Upper lobe of left lung (tissue), 6 donors: Measurements from ENCODE around the gene SPATA6L. TPM values are rescaled to one million over a fixed set of nuclear protein-coding genes. Genes with fewer than 3 reads are reported as not detected.
A peak's percentile ranks its signal among the peaks of the same experiment; 100 is the strongest.

Experiments used
- ATAC-seq, 2 donors: fragments of 200-7000 bp; cut with Tn5 transposase; one replicate each; pipeline ENCODE4 v1.9.1; 2022; ENCODE audit warnings: mild to moderate bottlenecking in 2 of 2, moderate library complexity in 2 of 2; ENCODE audit not compliant: low FRiP score in 2 of 2
- DNase-seq, 2 donors: peaks; one replicate each; pipeline ENCODE4 v3.0.0-alpha.2; 2019 to 2020
- H3K27ac ChIP-seq, 4 donors: fragments of 200-600 bp; sonication (generic); one replicate each; pipeline ENCODE4 v1.5.1; 2016 to 2019
- H3K27me3 ChIP-seq, 4 donors: fragments of 200-600 bp; sonication (generic); one replicate each; pipeline ENCODE4 v1.5.1; 2017 to 2019
- H3K36me3 ChIP-seq, 4 donors: fragments of 200-600 bp; sonication (generic); one replicate each; pipeline ENCODE4 v1.5.1; 2016 to 2019
- H3K4me1 ChIP-seq, 4 donors: fragments of 200-600 bp; sonication (generic); one replicate each; pipeline ENCODE4 v1.5.1; 2018 to 2019
- H3K4me3 ChIP-seq, 4 donors: fragments of 200-600 bp; sonication (generic); one replicate each; pipeline ENCODE4 v1.5.1; 2017 to 2019; ENCODE audit warnings: mild to moderate bottlenecking in 2 of 4, moderate library complexity in 1 of 4
- H3K9me3 ChIP-seq, 4 donors: fragments of 200-600 bp; sonication (generic); one replicate each; pipeline ENCODE4 v1.5.1; 2018 to 2019
- EP300 ChIP-seq, 4 donors: sonication (generic); formaldehyde crosslinking; IDR thresholded peaks; one replicate each; pipeline ENCODE4 v1.5.1; 2017; ENCODE audit warnings: antibody characterized with exemption in 4 of 4, control low read depth in 2 of 4
- POLR2A ChIP-seq, 4 donors: fragments of 450-650 bp; IDR thresholded peaks; one replicate each; pipeline ENCODE4 v1.5.1; 2016 to 2017; ENCODE audit warnings: antibody characterized with exemption in 4 of 4, mild to moderate bottlenecking in 2 of 4
- POLR2AphosphoS5 ChIP-seq, 2 donors: sonication (generic); formaldehyde crosslinking; IDR thresholded peaks; one replicate each; pipeline ENCODE4 v1.5.1; 2017; ENCODE audit warnings: antibody characterized with exemption in 2 of 2
- WGBS, 2 donors: methylation state at CpG; one replicate each; pipeline ENCODE4 v1.1.5; 2017 to 2018; 5-methylcytosine and 5-hydroxymethylcytosine counted together
- total RNA-seq, 6 donors: library from RNA; depleted of rRNA in 4 of 6; stranded (reverse); fragments of >200 nt in 4 of 6; gene quantifications; one replicate each; pipeline versions ENCODE4 v1.1.0 to v1.2.1, GENCODE V29; 2016 to 2021
- TF ChIP-seq, protein P1 (sequence below), 6 experiments: fragments of 450-650 bp in 4 of 6; fragments of 200-600 bp in 2 of 6; sonication (generic) in 2 of 6; IDR thresholded peaks; one replicate each; pipeline ENCODE4 v1.5.1; 2016 to 2019; ENCODE audit warnings: antibody characterized with exemption in 6 of 6
- donor health status: DM: no; HTN: no; CAD: no; lungs with moderate emphysema.
- donor health status: DM: no; HTN: yes; CAD: no; lungs with severe emphysema.

The SPATA6L gene
- total RNA-seq, 6 donors from 2014 or later = 7.4 to 38.4 (median 13.8) TPM

DNA sequence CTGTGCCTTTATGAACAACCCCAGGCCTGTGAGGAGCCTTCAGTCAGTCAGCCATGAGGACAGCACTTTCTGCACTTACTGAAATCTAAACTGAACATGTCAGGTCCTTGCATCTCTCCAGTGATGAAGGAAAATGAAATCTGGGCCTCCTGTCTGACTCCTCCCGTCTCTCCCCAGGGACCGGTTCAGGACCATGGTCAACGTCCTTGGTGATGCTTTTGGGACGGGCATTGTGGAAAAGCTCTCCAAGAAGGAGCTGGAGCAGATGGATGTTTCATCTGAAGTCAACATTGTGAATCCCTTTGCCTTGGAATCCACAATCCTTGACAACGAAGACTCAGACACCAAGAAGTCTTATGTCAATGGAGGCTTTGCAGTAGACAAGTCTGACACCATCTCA, 81.1 kb downstream of the SPATA6L start:
- no peaks in the 10 kb centered on the region for H3K27me3 ChIP-seq
- TF ChIP-seq EP300 (IDR thresholded peaks at IDR 0.05) (no peak), POLR2AphosphoS5 (IDR thresholded peaks at IDR 0.05) (no peak), POLR2A (IDR thresholded peaks at IDR 0.05) (no peak)
- TF ChIP-seq, protein P1, sequence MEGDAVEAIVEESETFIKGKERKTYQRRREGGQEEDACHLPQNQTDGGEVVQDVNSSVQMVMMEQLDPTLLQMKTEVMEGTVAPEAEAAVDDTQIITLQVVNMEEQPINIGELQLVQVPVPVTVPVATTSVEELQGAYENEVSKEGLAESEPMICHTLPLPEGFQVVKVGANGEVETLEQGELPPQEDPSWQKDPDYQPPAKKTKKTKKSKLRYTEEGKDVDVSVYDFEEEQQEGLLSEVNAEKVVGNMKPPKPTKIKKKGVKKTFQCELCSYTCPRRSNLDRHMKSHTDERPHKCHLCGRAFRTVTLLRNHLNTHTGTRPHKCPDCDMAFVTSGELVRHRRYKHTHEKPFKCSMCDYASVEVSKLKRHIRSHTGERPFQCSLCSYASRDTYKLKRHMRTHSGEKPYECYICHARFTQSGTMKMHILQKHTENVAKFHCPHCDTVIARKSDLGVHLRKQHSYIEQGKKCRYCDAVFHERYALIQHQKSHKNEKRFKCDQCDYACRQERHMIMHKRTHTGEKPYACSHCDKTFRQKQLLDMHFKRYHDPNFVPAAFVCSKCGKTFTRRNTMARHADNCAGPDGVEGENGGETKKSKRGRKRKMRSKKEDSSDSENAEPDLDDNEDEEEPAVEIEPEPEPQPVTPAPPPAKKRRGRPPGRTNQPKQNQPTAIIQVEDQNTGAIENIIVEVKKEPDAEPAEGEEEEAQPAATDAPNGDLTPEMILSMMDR (IDR thresholded peaks at IDR 0.05) = no peak
- 93 to 94% methylated on average over 5 of the region's 5 CpGs for WGBS, 2 donors
- peaks cover 0 to 19% (median 0%) of the 10 kb centered on the region in 4 donors for H3K36me3 ChIP-seq
- peaks cover 0 to 8% (median 3%) of the 10 kb centered on the region in 4 donors for H3K4me1 ChIP-seq
- no peak for ATAC-seq
- no peak overlapping the region for H3K4me3 ChIP-seq
- no peaks in the 10 kb centered on the region for H3K9me3 ChIP-seq
- H3K27ac ChIP-seq = no peak overlapping the region
- DNase-seq = no peak

DNA sequence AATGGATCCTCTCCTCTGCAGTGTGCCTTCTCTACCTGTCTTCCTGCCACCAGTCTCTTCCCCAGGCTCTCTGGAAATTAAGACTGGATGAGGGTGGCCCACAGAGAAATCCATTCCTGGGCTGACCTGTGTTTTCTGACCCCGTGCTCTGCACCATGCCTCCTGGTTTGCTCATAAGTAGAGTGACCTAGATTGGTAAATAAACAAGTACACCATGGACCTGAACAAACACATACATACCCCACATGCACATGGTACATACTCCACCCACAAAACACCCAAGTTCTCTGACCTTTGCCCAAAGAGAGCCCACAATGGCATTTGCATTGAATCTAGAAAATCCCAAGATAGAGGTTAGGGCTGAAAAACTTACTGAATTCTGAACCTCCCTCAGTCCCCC, 81.6 kb downstream of the SPATA6L start:
- H3K4me3 ChIP-seq = no peak overlapping the region
- H3K27ac ChIP-seq = no peak overlapping the region
- H3K9me3 ChIP-seq = no peaks in the 10 kb centered on the region
- WGBS, 2 donors = 91 to 100% methylated on average over 1 of the region's 1 CpG
- H3K27me3 ChIP-seq = no peaks in the 10 kb centered on the region
- ATAC-seq = no peak
- H3K4me1 ChIP-seq = peaks cover 0 to 8% (median 3%) of the 10 kb centered on the region in 4 donors
- TF ChIP-seq, protein P1 (IDR thresholded peaks at IDR 0.05) = no peak
- TF ChIP-seq EP300 (IDR thresholded peaks at IDR 0.05) (no peak), POLR2AphosphoS5 (IDR thresholded peaks at IDR 0.05) (no peak), POLR2A (IDR thresholded peaks at IDR 0.05) (no peak)
- peaks cover 0 to 19% (median 0%) of the 10 kb centered on the region in 4 donors for H3K36me3 ChIP-seq
- DNase-seq = no peak

DNA sequence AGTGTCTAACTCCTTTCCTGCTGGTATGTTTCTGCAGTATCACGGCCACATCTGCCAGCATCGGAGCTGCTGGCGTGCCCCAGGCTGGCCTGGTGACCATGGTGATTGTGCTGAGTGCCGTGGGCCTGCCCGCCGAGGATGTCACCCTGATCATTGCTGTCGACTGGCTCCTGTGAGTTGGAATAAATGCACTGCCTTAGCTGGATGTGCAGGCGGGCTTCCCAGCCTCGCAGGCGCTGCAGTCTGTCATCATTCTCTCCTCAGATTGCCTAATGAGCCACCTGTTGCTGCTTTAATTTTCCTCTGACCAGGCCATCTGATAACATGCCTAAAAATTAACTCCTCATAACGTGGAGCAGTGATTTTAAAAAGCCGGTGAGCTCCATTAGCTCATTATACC, 83.3 kb downstream of the SPATA6L start:
- no peak overlapping the region for H3K4me3 ChIP-seq
- H3K27me3 ChIP-seq = no peaks in the 10 kb centered on the region
- DNase-seq = peak in 1 of 2 donors; percentile 53
- no peak for TF ChIP-seq POLR2AphosphoS5 (IDR thresholded peaks at IDR 0.05)
- no peak for TF ChIP-seq POLR2A (IDR thresholded peaks at IDR 0.05)
- TF ChIP-seq EP300 (IDR thresholded peaks at IDR 0.05) = no peak
- TF ChIP-seq, protein P1 (IDR thresholded peaks at IDR 0.05) = no peak
- WGBS, 2 donors = 80 to 86% methylated on average over 7 to 12 of the region's 12 CpGs
- peaks cover 0 to 5% (median 0%) of the 10 kb centered on the region in 4 donors for H3K4me1 ChIP-seq
- no peak for ATAC-seq
- H3K36me3 ChIP-seq = peaks cover 0 to 19% (median 0%) of the 10 kb centered on the region in 4 donors
- no peak overlapping the region for H3K27ac ChIP-seq
- no peaks in the 10 kb centered on the region for H3K9me3 ChIP-seq

DNA sequence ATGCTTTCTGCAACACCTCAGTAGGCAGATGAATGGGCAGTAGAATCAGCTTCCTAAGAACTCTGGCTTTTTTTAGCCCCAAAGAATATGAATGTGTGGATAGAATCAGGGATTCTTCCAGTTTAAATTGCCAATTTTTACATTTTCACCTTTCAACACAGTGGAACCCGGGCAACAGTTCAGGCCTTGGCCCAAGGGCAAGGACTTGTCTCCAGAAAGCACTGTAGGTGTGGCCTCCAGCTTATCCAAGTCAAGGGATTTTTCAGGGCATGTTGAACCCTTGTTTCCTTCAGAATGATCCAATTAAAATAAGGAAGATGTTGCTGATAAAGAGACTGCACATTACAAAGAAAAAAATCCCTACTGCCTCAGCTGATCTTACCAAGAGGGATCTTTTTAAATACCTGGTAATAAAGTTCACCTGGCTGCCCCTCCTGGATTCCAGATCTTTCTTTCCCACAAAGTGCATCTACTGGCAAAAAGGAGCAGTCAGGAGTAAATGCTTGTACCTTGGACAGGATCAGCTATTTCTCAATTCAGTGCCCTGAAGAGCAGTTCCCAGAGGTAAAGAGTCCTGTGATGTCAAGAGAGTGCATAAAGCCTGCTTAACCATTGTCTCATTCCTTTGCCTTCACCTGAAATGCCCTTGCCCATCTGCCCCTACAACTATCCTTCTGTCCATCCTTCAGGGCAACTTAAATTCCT, 84.3 kb downstream of the SPATA6L start:
- Histone ChIP-seq H3K36me3 (peaks cover 0 to 24% (median 0%) of the 10 kb centered on the region in 4 donors), H3K27me3 (no peaks in the 10 kb centered on the region), H3K27ac (no peak overlapping the region), H3K4me1 (peaks cover 0 to 5% (median 0%) of the 10 kb centered on the region in 4 donors), H3K4me3 (no peak overlapping the region), H3K9me3 (no peaks in the 10 kb centered on the region)
- TF ChIP-seq POLR2A (IDR thresholded peaks at IDR 0.05) (no peak), POLR2AphosphoS5 (IDR thresholded peaks at IDR 0.05) (no peak), EP300 (IDR thresholded peaks at IDR 0.05) (no peak)
- TF ChIP-seq, protein P1 (IDR thresholded peaks at IDR 0.05) = no peak
- DNase-seq = no peak
- 94 to 100% methylated on average over 1 of the region's 1 CpG for WGBS, 2 donors
- ATAC-seq = no peak
